Endothelial cell of umbilical vein (primary cell): ENCODE measurements around the gene RABL6.
"Not testable (repeated sequence)": the region's sequence is repeated elsewhere in the genome, so short reads cannot be mapped to it uniquely, and the experiment has no call there.

Experiments
- CTCF ChIP-seq, 2 donors: IDR thresholded peaks; 1 replicate in 1 of 2; 2 replicates in 1 of 2; pipeline ENCODE4 v1.5.1; 2011; ENCODE audit warnings: low read length in 2 of 2, mild to moderate bottlenecking in 2 of 2, moderate library complexity in 2 of 2, control low read depth in 1 of 2, inconsistent platforms in 1 of 2, low read depth in 1 of 2; ENCODE audit not compliant: insufficient read depth in 1 of 2; ENCODE audit errors: extremely low read depth in 1 of 2
- POLR2A ChIP-seq: IDR thresholded peaks from 2 replicates; pipeline ENCODE4 v1.6.1; 2012; ENCODE audit warnings: low read depth, mild to moderate bottlenecking, control low read depth, low read length
- POLR2AphosphoS5 ChIP-seq: IDR thresholded peaks from 2 replicates; pipeline ENCODE4 v1.6.1; 2012; ENCODE audit warnings: low read depth, mild to moderate bottlenecking, control low read depth, low read length, moderate library complexity; ENCODE audit not compliant: insufficient read depth

- not testable (repeated sequence) for TF ChIP-seq CTCF (IDR thresholded peaks at IDR 0.05; ENCODE audit: extremely low read depth in 1 of 2, insufficient read depth in 1 of 2, low read depth in 1 of 2, low read length in 2 of 2); POLR2AphosphoS5; POLR2A
Measured at GRCh38 chr9:136803009-136803550, 4.7 kb upstream of the RABL6 start.
